ENCODE measurements around the gene FTSJ3. TPM values are rescaled to one million over a fixed set of nuclear protein-coding genes. Genes with fewer than 3 reads are reported as not detected.
"Not testable (repeated sequence)": the region's sequence is repeated elsewhere in the genome, so short reads cannot be mapped to it uniquely, and the experiment has no call there.

The FTSJ3 gene
- total RNA-seq, 2 experiments from 2014 or later = 41.5 to 42.8 TPM

GRCh38 chr17:63805591-63805990 lies 21.9 kb downstream of the FTSJ3 start:
- H3K27me3 Mint-ChIP-seq = no peaks in the 10 kb centered on the region
- ChIA-PET POLR2A (no interaction called here), CTCF (interaction anchor here (1.1 kb wide), 1 partner anchor 21 kb away, joined by 3 read pairs; no protein-coding TSS in a partner anchor)
- DNase-seq = no peak
- H3K4me1 Mint-ChIP-seq (ENCODE audit: low read depth) = peaks cover 8% of the 10 kb centered on the region
- no peaks in the 10 kb centered on the region for H3K9me3 Mint-ChIP-seq
- H3K4me3 Mint-ChIP-seq = no peak overlapping the region
- no peak overlapping the region for H3K27ac Mint-ChIP-seq
- H3K36me3 Mint-ChIP-seq = peaks cover 59% of the 10 kb centered on the region
- intact Hi-C loops (cut with micrococcal nuclease) = no loop called here

GRCh38 chr17:63804328-63804727 lies 23.1 kb downstream of the FTSJ3 start:
- no peak overlapping the region for H3K4me3 Mint-ChIP-seq
- H3K27ac Mint-ChIP-seq = no peak overlapping the region
- H3K4me1 Mint-ChIP-seq (ENCODE audit: low read depth) = peaks cover 8% of the 10 kb centered on the region
- POLR2A ChIA-PET = interaction anchor here (1.1 kb wide), 1 partner anchor 54 kb away, joined by 6 read pairs; no protein-coding TSS in a partner anchor
- no peaks in the 10 kb centered on the region for H3K27me3 Mint-ChIP-seq
- CTCF ChIA-PET = interaction anchor here (0.7 to 1.5 kb wide), 3 partner anchors 14 to 30 kb away, joined by 3 to 6 read pairs (median 3); no protein-coding TSS in a partner anchor
- DNase-seq = no peak
- intact Hi-C loops (cut with micrococcal nuclease) = no loop called here
- H3K9me3 Mint-ChIP-seq = no peaks in the 10 kb centered on the region
- H3K36me3 Mint-ChIP-seq = peaks cover 58% of the 10 kb centered on the region

GRCh38 chr17:63800783-63801182 lies 26.7 kb downstream of the FTSJ3 start:
- intact Hi-C loops (cut with micrococcal nuclease) = no loop called here
- no peak overlapping the region for H3K4me3 Mint-ChIP-seq
- peaks cover 54% of the 10 kb centered on the region for H3K36me3 Mint-ChIP-seq
- H3K4me1 Mint-ChIP-seq (ENCODE audit: low read depth) = no peaks in the 10 kb centered on the region
- ChIA-PET CTCF (interaction anchor here (1.5 kb wide), 1 partner anchor 34 kb away, joined by 4 read pairs; no protein-coding TSS in a partner anchor), POLR2A (no interaction called here)
- DNase-seq = no peak
- no peaks in the 10 kb centered on the region for H3K9me3 Mint-ChIP-seq
- H3K27me3 Mint-ChIP-seq = no peaks in the 10 kb centered on the region
- no peak overlapping the region for H3K27ac Mint-ChIP-seq

- ChIA-PET POLR2A (interaction anchor here (1.0 to 1.5 kb wide), 2 partner anchors 18 to 30 kb away, joined by 3 read pairs; no protein-coding TSS in a partner anchor), CTCF (no interaction called here)
- Mint-ChIP-seq H3K9me3 (no peaks in the 10 kb centered on the region), H3K27me3 (no peaks in the 10 kb centered on the region), H3K4me3 (no peak overlapping the region), H3K4me1 (ENCODE audit: low read depth) (no peaks in the 10 kb centered on the region), H3K27ac (no peak overlapping the region), H3K36me3 (peaks cover 56% of the 10 kb centered on the region)
- DNase-seq = no peak
- intact Hi-C loops (cut with micrococcal nuclease) = no loop called here
These were observed 28.8 kb downstream of the FTSJ3 start for GRCh38 chr17:63798572-63799106.

- intact Hi-C loops (cut with micrococcal nuclease); H3K4me3 Mint-ChIP-seq; H3K9me3 Mint-ChIP-seq; H3K4me1 Mint-ChIP-seq (ENCODE audit: low read depth); H3K27ac Mint-ChIP-seq; H3K27me3 Mint-ChIP-seq; POLR2A ChIA-PET; DNase-seq: not testable (repeated sequence)
- CTCF ChIA-PET = interaction anchor here (0.6 kb wide), 1 partner anchor 233 kb away, joined by 3 read pairs; no protein-coding TSS in a partner anchor
- H3K36me3 Mint-ChIP-seq = peaks cover 57% of the 10 kb centered on the region
These were observed 31.1 kb downstream of the FTSJ3 start for GRCh38 chr17:63796375-63796774.

- DNase-seq = no peak
- H3K4me3 Mint-ChIP-seq = no peak overlapping the region
- intact Hi-C loops (cut with micrococcal nuclease) = no loop called here
- H3K4me1 Mint-ChIP-seq (ENCODE audit: low read depth) = no peaks in the 10 kb centered on the region
- H3K9me3 Mint-ChIP-seq = no peaks in the 10 kb centered on the region
- CTCF ChIA-PET = interaction anchor here (0.6 to 0.9 kb wide), 2 partner anchors 17 to 82 kb away, joined by 3 read pairs; no protein-coding TSS in a partner anchor
- H3K27ac Mint-ChIP-seq = no peak overlapping the region
- POLR2A ChIA-PET = no interaction called here
- H3K36me3 Mint-ChIP-seq = peaks cover 42% of the 10 kb centered on the region
- no peaks in the 10 kb centered on the region for H3K27me3 Mint-ChIP-seq
These were observed 35.3 kb downstream of the FTSJ3 start for GRCh38 chr17:63792055-63792729.

- POLR2A ChIA-PET = no interaction called here
- Mint-ChIP-seq H3K4me1 (ENCODE audit: low read depth) (peaks cover 2% of the 10 kb centered on the region), H3K27ac (no peak overlapping the region), H3K36me3 (peaks cover 30% of the 10 kb centered on the region), H3K27me3 (no peaks in the 10 kb centered on the region), H3K9me3 (no peaks in the 10 kb centered on the region), H3K4me3 (no peak overlapping the region)
- CTCF ChIA-PET = interaction anchor here (0.9 to 1.0 kb wide), 2 partner anchors 14 to 15 kb away, joined by 3 read pairs; no protein-coding TSS in a partner anchor
- intact Hi-C loops (cut with micrococcal nuclease) = no loop called here
- DNase-seq = no peak
These were observed 37.4 kb downstream of the FTSJ3 start for GRCh38 chr17:63790057-63790456.

GRCh38 chr17:63786971-63787711 lies 40.3 kb downstream of the FTSJ3 start:
- Mint-ChIP-seq H3K9me3 (no peaks in the 10 kb centered on the region), H3K27me3 (no peaks in the 10 kb centered on the region), H3K4me3 (no peak overlapping the region), H3K4me1 (ENCODE audit: low read depth) (peaks cover 25% of the 10 kb centered on the region), H3K27ac (no peak overlapping the region), H3K36me3 (peaks cover 14% of the 10 kb centered on the region)
- intact Hi-C loops (cut with micrococcal nuclease) = no loop called here
- ChIA-PET POLR2A (interaction anchor here (0.7 to 0.9 kb wide), 2 partner anchors 13 to 45 kb away, joined by 3 to 4 read pairs; no protein-coding TSS in a partner anchor), CTCF (interaction anchor here (1.1 kb wide), 1 partner anchor 362 kb away, joined by 3 read pairs; no protein-coding TSS in a partner anchor)
- no peak for DNase-seq

GRCh38 chr17:63786117-63786516 lies 41.3 kb downstream of the FTSJ3 start:
- ChIA-PET POLR2A (no interaction called here), CTCF (interaction anchor here (1.1 kb wide), 2 partner anchors 24 to 361 kb away, joined by 3 read pairs; no protein-coding TSS in a partner anchor)
- peaks cover 12% of the 10 kb centered on the region for H3K36me3 Mint-ChIP-seq
- H3K9me3 Mint-ChIP-seq = no peaks in the 10 kb centered on the region
- no peak overlapping the region for H3K4me3 Mint-ChIP-seq
- no peak for DNase-seq
- no peaks in the 10 kb centered on the region for H3K27me3 Mint-ChIP-seq
- intact Hi-C loops (cut with micrococcal nuclease) = no loop called here
- no peak overlapping the region for H3K27ac Mint-ChIP-seq
- peaks cover 28% of the 10 kb centered on the region for H3K4me1 Mint-ChIP-seq (ENCODE audit: low read depth)

GRCh38 chr17:63785556-63785955 lies 41.9 kb downstream of the FTSJ3 start:
- DNase-seq = no peak
- Mint-ChIP-seq H3K4me3 (no peak overlapping the region), H3K36me3 (peaks cover 12% of the 10 kb centered on the region), H3K4me1 (ENCODE audit: low read depth) (peaks cover 33% of the 10 kb centered on the region), H3K27me3 (no peaks in the 10 kb centered on the region), H3K27ac (no peak overlapping the region), H3K9me3 (no peaks in the 10 kb centered on the region)
- intact Hi-C loops (cut with micrococcal nuclease) = no loop called here
- ChIA-PET CTCF (interaction anchor here (1.1 kb wide), 1 partner anchor 24 kb away, joined by 3 read pairs; no protein-coding TSS in a partner anchor), POLR2A (interaction anchor here (2.0 kb wide), 1 partner anchor 43 kb away, joined by 6 read pairs; the partner anchor contains the start of gene STRADA)

GRCh38 chr17:63783522-63783921 lies 43.9 kb downstream of the FTSJ3 start:
- Mint-ChIP-seq H3K27ac (peak overlapping the region; percentile 14), H3K4me3 (no peak overlapping the region), H3K27me3 (no peaks in the 10 kb centered on the region), H3K9me3 (no peaks in the 10 kb centered on the region), H3K36me3 (peaks cover 17% of the 10 kb centered on the region), H3K4me1 (ENCODE audit: low read depth) (peaks cover 48% of the 10 kb centered on the region)
- intact Hi-C loops (cut with micrococcal nuclease) = no loop called here
- CTCF ChIA-PET = interaction anchor here (0.6 to 1.5 kb wide), 3 partner anchors 9 to 156 kb away, joined by 3 to 4 read pairs (median 3); partner anchors contain the start of genes CCDC47 and DDX42
- POLR2A ChIA-PET = interaction anchor here (0.8 to 2.9 kb wide), 3 partner anchors 9 to 60 kb away, joined by 4 to 16 read pairs (median 6); partner anchors contain the start of genes CCDC47, DDX42 and STRADA
- DNase-seq = peak; percentile 24

Measured in activated CD4-positive, alpha-beta memory T cell treated with anti-CD3 and anti-CD28 coated beads for 36 hours (primary cell).